Activated naive CD8-positive, alpha-beta T cell treated with anti-CD3 and anti-CD28 coated beads, Interleukin-2, amount 10 ng/mL, durations not matched to agents 7 days and 5 days (primary cell): Measurements from ENCODE around the gene AVPI1. TPM values are rescaled to one million over a fixed set of nuclear protein-coding genes. Genes with fewer than 3 reads are reported as not detected.
"Not testable (repeated sequence)": the region's sequence is repeated elsewhere in the genome, so short reads cannot be mapped to it uniquely, and the experiment has no call there.

Experiments used
- ATAC-seq: fragments of 150-1000 bp; cut with Tn5 transposase; one replicate; pipeline ENCODE4 v1.10.0; 2021; ENCODE audit warnings: low read depth, moderate library complexity
- POLR2A ChIA-PET: fragments of 350-600 bp; sonication (Branson Sonifier 250); formaldehyde crosslinking; loops from one replicate; lab custom pipeline; 2021; ENCODE audit warnings: antibody characterized with exemption; lab: Charles Lee
- DNase-seq: peaks from one replicate; pipeline ENCODE4 v3.0.0; 2021
- H3K27ac Mint-ChIP-seq: one replicate; pipeline ENCODE4 v1.8.0; 2022; ENCODE audit warnings: mild to moderate bottlenecking, mixed read lengths
- H3K27me3 Mint-ChIP-seq: one replicate; pipeline ENCODE4 v1.8.0; 2022; ENCODE audit warnings: mild to moderate bottlenecking, moderate library complexity, mixed read lengths
- H3K36me3 Mint-ChIP-seq: one replicate; pipeline ENCODE4 v1.8.0; 2021; ENCODE audit warnings: mild to moderate bottlenecking, mixed read lengths
- H3K4me1 Mint-ChIP-seq: one replicate; pipeline ENCODE4 v1.8.0; 2021; ENCODE audit warnings: mixed read lengths
- H3K4me3 Mint-ChIP-seq: one replicate; pipeline ENCODE4 v1.8.0; 2022; ENCODE audit warnings: mild to moderate bottlenecking, moderate library complexity, mixed read lengths
- H3K9me3 Mint-ChIP-seq: one replicate; pipeline ENCODE4 v1.8.0; 2021; ENCODE audit warnings: mixed read lengths
- total RNA-seq, 2 experiments: library from RNA; stranded (reverse); gene quantifications; one replicate each; pipeline ENCODE4 v1.2.3, GENCODE V29; 2021

Gene AVPI1
- total RNA-seq, 2 experiments from 2014 or later = 2.4 to 2.9 TPM

DNA sequence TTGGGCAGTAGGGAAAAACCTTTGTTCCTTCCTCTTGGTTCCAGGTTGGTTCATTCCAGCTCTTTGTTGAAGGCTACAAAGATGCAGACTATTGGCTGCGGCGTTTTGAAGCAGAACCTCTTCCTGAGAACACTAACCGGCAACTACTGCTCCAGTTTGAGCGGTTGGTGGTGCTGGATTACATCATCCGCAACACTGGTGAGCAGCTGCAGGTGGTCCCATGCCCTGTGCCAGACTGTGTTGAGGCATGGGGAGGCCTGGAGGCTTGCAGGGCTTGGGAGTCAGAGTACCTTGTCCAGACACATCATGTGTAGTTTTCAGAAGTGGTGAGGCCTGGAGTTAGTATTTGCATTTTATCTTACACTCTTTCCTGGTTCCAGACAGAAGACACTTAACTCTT, 30.3 kb downstream of the AVPI1 start:
- no peak for ATAC-seq
- H3K9me3 Mint-ChIP-seq = no peaks in the 10 kb centered on the region
- H3K4me1 Mint-ChIP-seq = no peaks in the 10 kb centered on the region
- POLR2A ChIA-PET = no interaction called here
- no peak overlapping the region for H3K4me3 Mint-ChIP-seq
- DNase-seq = no peak
- H3K27me3 Mint-ChIP-seq = no peaks in the 10 kb centered on the region
- peaks cover 17% of the 10 kb centered on the region for H3K36me3 Mint-ChIP-seq
- H3K27ac Mint-ChIP-seq = no peak overlapping the region

DNA sequence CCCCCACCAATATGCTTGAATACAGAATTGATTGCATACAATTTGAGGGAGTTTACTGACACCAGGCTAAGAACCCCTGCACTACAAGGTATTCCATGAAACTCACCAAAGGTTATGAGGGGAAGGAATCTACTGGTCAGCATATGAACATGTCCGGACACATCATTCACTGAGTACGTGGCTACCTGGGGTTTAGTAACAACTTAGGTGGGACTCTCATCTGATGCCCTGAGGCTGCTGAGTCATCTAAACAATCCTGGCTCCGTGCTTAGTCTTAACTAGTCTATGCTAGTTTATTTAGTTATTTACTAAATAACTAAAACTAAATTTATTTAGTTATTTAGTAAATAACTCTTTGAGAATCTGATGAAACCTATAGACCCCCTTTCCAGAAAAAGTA, 35.3 kb downstream of the AVPI1 start:
- DNase-seq = no peak
- Mint-ChIP-seq H3K27me3 (no peaks in the 10 kb centered on the region), H3K4me3 (no peak overlapping the region), H3K36me3 (peaks cover 9% of the 10 kb centered on the region), H3K4me1 (peaks cover 14% of the 10 kb centered on the region), H3K9me3 (no peaks in the 10 kb centered on the region), H3K27ac (no peak overlapping the region)
- POLR2A ChIA-PET = no interaction called here
- ATAC-seq = no peak

- Mint-ChIP-seq H3K9me3 (no peaks in the 10 kb centered on the region), H3K27me3 (no peaks in the 10 kb centered on the region), H3K36me3 (peaks cover 11% of the 10 kb centered on the region), H3K27ac (no peak overlapping the region), H3K4me1 (peaks cover 14% of the 10 kb centered on the region), H3K4me3 (no peak overlapping the region)
- no peak for ATAC-seq
- DNase-seq = no peak
- POLR2A ChIA-PET = no interaction called here
Observed at GRCh38 chr10:97650726-97651125, 36.3 kb downstream of the AVPI1 start.

DNA sequence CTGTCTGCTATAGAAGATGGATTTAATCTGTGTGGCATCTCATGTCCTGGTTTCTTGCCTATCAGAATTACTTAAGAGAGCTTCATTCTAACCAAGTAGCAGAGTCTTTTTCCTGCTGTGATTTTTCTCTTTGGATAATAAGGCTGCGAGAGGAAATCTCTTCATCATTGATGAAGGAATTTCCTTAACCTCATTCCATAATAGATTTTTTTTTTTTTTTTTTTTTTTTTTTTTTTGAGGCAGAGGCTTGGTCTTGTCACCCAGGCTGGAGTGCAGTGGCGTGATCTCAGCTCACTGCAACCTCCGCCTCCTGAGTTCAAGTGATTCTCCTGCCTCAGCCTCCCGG, 37.7 kb downstream of the AVPI1 start:
- Mint-ChIP-seq H3K36me3 (peaks cover 19% of the 10 kb centered on the region), H3K4me1 (peaks cover 14% of the 10 kb centered on the region)
- H3K27ac Mint-ChIP-seq, H3K4me3 Mint-ChIP-seq, H3K9me3 Mint-ChIP-seq, DNase-seq, ATAC-seq, H3K27me3 Mint-ChIP-seq: not testable (repeated sequence)
- POLR2A ChIA-PET = interaction anchor here (0.7 to 1.6 kb wide), 4 partner anchors 8 to 29 kb away, joined by 3 to 9 read pairs (median 3); partner anchors contain the start of gene PI4K2A

DNA sequence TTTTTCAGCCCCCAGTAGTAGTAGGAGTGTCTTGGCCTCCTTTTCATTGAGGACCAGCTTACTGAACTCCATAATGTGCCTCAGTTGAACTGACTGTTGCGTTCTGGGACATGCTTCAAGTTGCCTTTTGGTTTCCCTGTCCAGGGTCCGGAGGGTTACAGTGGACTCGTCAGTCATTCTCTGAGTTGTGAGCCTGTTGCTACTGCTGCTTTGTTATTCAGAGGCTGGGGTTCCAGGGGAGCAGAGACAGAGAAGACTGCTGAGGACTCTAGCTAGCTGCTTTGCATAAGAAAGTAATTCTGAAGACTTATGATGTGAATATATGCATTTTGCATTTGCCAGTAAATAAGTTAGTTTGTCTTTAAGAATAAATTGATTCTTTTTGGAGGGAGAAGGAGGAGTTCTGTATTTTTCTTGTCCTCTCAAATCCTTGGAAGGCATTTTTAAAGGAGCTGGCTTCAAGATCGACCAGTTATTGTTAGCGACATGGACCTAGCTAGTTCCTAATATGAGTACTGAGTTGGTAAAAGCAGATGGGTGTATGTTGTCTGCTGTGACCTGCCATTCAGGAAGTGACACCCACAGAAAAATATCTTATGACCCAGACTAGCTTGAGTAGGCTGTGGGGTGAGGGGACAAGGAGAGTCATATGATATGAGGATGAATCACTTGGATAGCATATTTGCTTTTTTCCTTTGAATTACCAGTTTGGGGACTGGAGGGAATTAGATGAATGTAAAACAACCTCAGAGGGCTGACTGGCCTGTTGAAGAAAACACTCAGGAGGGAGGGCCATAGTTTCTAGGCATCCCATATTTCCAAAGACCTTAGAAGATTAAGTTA, 38.3 kb downstream of the AVPI1 start:
- Mint-ChIP-seq H3K4me1 (peaks cover 14% of the 10 kb centered on the region), H3K4me3 (peak overlapping the region; percentile 1), H3K27me3 (no peaks in the 10 kb centered on the region), H3K27ac (peak overlapping the region; percentile 50), H3K9me3 (no peaks in the 10 kb centered on the region), H3K36me3 (peaks cover 17% of the 10 kb centered on the region)
- DNase-seq = no peak
- peak; percentile 96 for ATAC-seq
- POLR2A ChIA-PET = interaction anchor here (1.1 to 1.6 kb wide), 4 partner anchors 9 to 38 kb away, joined by 3 to 9 read pairs (median 4); partner anchors contain the start of genes AVPI1 and PI4K2A

DNA sequence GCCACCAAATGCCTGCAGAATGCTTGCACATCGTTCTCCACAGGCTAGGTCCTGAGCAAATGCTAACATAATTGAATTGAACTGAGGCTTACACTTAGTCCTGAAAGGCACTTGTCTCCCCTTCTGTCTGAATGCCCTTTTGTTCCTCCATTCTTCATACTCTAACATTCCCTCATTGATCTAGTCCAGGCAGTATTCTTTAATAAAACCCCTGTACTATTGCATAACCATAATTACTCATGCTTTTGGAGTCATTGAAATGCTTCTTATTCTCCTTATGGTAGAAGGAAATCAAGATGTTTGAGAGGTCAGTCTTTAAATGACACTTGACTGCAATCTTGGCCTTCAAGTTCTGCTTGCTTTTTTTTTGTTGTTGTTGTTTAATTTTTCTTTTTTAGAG, 39.5 kb downstream of the AVPI1 start:
- no peak overlapping the region for H3K4me3 Mint-ChIP-seq
- POLR2A ChIA-PET = interaction anchor here (0.6 kb wide), 1 partner anchor 58 kb away, joined by 3 read pairs; no protein-coding TSS in a partner anchor
- H3K27me3 Mint-ChIP-seq = no peaks in the 10 kb centered on the region
- DNase-seq (no peak), ATAC-seq (no peak)
- H3K27ac Mint-ChIP-seq = no peak overlapping the region
- no peaks in the 10 kb centered on the region for H3K9me3 Mint-ChIP-seq
- H3K36me3 Mint-ChIP-seq = peaks cover 10% of the 10 kb centered on the region
- peaks cover 15% of the 10 kb centered on the region for H3K4me1 Mint-ChIP-seq

- Mint-ChIP-seq H3K9me3 (no peaks in the 10 kb centered on the region), H3K36me3 (peaks cover 10% of the 10 kb centered on the region), H3K4me1 (peaks cover 26% of the 10 kb centered on the region), H3K27me3 (no peaks in the 10 kb centered on the region), H3K27ac (no peak overlapping the region), H3K4me3 (no peak overlapping the region)
- no peak for DNase-seq
- POLR2A ChIA-PET = no interaction called here
- ATAC-seq = no peak
Observed at GRCh38 chr10:97644936-97645335, 42.1 kb downstream of the AVPI1 start.

- DNase-seq (no peak), ATAC-seq (no peak)
- Mint-ChIP-seq H3K27me3 (peaks cover 2% of the 10 kb centered on the region), H3K27ac (no peak overlapping the region), H3K9me3 (no peaks in the 10 kb centered on the region), H3K36me3 (peaks cover 10% of the 10 kb centered on the region), H3K4me1 (peaks cover 19% of the 10 kb centered on the region), H3K4me3 (no peak overlapping the region)
- POLR2A ChIA-PET = no interaction called here
Observed at GRCh38 chr10:97643441-97643985, 43.5 kb downstream of the AVPI1 start.

DNA sequence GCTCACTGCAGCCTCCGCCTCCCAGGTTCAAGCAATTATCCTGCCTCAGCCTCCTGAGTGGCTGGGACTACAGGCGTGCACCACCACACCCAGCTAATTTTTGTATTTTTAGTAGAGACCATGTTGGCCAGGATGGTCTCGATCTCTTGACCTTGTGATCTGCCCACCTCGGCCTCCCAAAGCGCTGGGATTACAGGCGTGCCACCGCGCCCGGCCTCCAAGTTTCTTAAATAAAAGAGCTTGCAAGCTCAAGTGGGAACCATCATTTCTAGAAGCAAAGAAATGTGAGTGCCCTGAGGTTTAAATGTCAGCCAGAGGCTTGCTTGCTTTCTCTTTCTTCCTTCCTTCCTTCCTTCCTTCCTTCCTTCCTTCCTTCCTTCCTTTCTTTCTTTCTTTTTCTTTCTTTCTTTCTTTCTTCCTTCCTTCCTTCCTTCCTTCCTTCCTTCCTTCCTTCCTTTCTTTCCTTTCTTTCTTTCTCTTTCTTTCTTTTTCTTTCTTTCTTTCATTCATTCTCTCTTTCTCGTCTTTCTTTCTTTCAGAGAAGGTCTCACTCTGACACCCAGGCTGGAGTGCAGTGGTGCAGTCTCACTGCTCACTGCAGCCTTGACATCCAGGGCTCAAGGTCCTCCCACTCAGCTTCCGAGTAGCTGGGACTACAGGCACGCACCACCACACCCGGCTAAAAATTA, 44.4 kb downstream of the AVPI1 start:
- POLR2A ChIA-PET, DNase-seq, H3K9me3 Mint-ChIP-seq, H3K27me3 Mint-ChIP-seq, ATAC-seq, H3K27ac Mint-ChIP-seq: not testable (repeated sequence)
- H3K4me3 Mint-ChIP-seq = peak overlapping the region; percentile 95
- H3K36me3 Mint-ChIP-seq = peaks cover 10% of the 10 kb centered on the region
- peaks cover 17% of the 10 kb centered on the region for H3K4me1 Mint-ChIP-seq

GRCh38 chr10:97640868-97641811, 45.9 kb downstream of the AVPI1 start:
- peaks cover 16% of the 10 kb centered on the region for H3K4me1 Mint-ChIP-seq
- no peak for ATAC-seq
- peaks cover 2% of the 10 kb centered on the region for H3K27me3 Mint-ChIP-seq

GRCh38 chr10:97640174-97640867, 46.7 kb downstream of the AVPI1 start, which contains the start of gene PI4K2A:
TSS of gene PI4K2A (plus strand) at chr10:97640671. CDS start at chr10:97640743, 72 bp downstream.
- H3K4me3 Mint-ChIP-seq = peak within 1 kb of the TSS; percentile 95
- peak within 1 kb of the TSS; percentile 88 for H3K27ac Mint-ChIP-seq
- H3K4me1 Mint-ChIP-seq = peaks cover 16% of the 10 kb centered on the region
- peaks cover 2% of the 10 kb centered on the region for H3K27me3 Mint-ChIP-seq
- ATAC-seq (peak; percentile 98), DNase-seq (peak; percentile 96)
- POLR2A ChIA-PET = interaction anchor here (0.7 to 1.5 kb wide), 7 partner anchors 9 to 496 kb away, joined by 3 to 9 read pairs (median 4); partner anchors contain the start of genes RRP12 and ZFYVE27
- peaks cover 7% of the 10 kb centered on the region for H3K36me3 Mint-ChIP-seq
- H3K9me3 Mint-ChIP-seq = no peaks in the 10 kb centered on the region

More at GRCh38 chr10:97640868-97641811, 45.9 kb downstream of the AVPI1 start:
- peaks cover 10% of the 10 kb centered on the region for H3K36me3 Mint-ChIP-seq
- no peak for DNase-seq
- H3K9me3 Mint-ChIP-seq = no peaks in the 10 kb centered on the region
- POLR2A ChIA-PET = interaction anchor here (0.6 to 1.5 kb wide), 8 partner anchors 8 to 495 kb away, joined by 3 to 9 read pairs (median 4); partner anchors contain the start of genes RRP12 and ZFYVE27
- peak overlapping the region; percentile 95 for H3K4me3 Mint-ChIP-seq
- peak overlapping the region; percentile 88 for H3K27ac Mint-ChIP-seq

- H3K36me3 Mint-ChIP-seq, H3K4me3 Mint-ChIP-seq, POLR2A ChIA-PET, H3K27ac Mint-ChIP-seq, DNase-seq, H3K9me3 Mint-ChIP-seq, ATAC-seq, H3K27me3 Mint-ChIP-seq: not testable (repeated sequence)
- H3K4me1 Mint-ChIP-seq = peaks cover 16% of the 10 kb centered on the region
Observed at GRCh38 chr10:97639090-97639489, 48.0 kb downstream of the AVPI1 start.
